ENCODE data around the gene LGALS8. TPM values are rescaled to one million over a fixed set of nuclear protein-coding genes. Genes with fewer than 3 reads are reported as not detected.

The LGALS8 gene
- total RNA-seq (ENCODE audit: unreplicated experiment), result 33.3 TPM
- long read RNA-seq, full-length matches to known transcripts, result 7 of 12 reads
- long read RNA-seq, partial matches to known transcripts, result 2 of 12 reads
- long read RNA-seq, other reads (novel, unspliced or antisense), result 3 of 12 reads

DNA sequence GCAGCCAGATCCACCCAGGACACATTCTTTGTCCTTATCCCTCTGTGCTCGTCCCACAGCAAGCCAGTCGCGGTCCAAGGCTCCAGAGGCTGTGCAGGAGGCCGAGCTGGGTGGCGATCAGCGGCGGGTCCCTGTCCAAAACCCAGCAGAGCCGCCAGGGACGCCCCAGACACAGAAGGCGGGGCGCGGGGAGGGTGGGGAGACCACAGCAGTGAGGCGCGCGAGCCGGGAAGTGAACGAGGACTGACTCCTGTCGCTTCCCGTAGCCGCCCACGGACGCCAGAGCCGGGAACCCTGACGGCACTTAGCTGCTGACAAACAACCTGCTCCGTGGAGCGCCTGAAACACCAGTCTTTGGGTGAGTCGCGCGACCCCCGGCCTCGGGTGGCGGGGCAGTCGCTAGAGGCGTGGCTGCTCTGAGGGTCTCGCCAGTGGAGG lies at the start of gene LGALS8:
Gene LGALS8 (plus strand): TSS at position 279 of the 438 bp plus-strand sequence. CDS start 2,089 bp downstream, outside the sequence.
- peak within 1 kb of the TSS; percentile 87 for H3K4me3 Mint-ChIP-seq (ENCODE audit: unreplicated experiment)
- H3K36me3 Mint-ChIP-seq (ENCODE audit: unreplicated experiment), result peaks cover 4% of the 10 kb centered on the region
- peak within 1 kb of the TSS; percentile 91 for H3K27ac Mint-ChIP-seq (ENCODE audit: unreplicated experiment)
- TF ChIP-seq, protein P1, sequence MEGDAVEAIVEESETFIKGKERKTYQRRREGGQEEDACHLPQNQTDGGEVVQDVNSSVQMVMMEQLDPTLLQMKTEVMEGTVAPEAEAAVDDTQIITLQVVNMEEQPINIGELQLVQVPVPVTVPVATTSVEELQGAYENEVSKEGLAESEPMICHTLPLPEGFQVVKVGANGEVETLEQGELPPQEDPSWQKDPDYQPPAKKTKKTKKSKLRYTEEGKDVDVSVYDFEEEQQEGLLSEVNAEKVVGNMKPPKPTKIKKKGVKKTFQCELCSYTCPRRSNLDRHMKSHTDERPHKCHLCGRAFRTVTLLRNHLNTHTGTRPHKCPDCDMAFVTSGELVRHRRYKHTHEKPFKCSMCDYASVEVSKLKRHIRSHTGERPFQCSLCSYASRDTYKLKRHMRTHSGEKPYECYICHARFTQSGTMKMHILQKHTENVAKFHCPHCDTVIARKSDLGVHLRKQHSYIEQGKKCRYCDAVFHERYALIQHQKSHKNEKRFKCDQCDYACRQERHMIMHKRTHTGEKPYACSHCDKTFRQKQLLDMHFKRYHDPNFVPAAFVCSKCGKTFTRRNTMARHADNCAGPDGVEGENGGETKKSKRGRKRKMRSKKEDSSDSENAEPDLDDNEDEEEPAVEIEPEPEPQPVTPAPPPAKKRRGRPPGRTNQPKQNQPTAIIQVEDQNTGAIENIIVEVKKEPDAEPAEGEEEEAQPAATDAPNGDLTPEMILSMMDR (IDR thresholded peaks at IDR 0.05; ENCODE audit: partially characterized antibody, unreplicated experiment), result no peak
- peaks cover 4% of the 10 kb centered on the region for H3K27me3 Mint-ChIP-seq (ENCODE audit: unreplicated experiment)
- peaks cover 16% of the 10 kb centered on the region for H3K4me1 Mint-ChIP-seq (ENCODE audit: low read depth, unreplicated experiment)
- H3K9me3 Mint-ChIP-seq (ENCODE audit: unreplicated experiment), result peaks cover 7% of the 10 kb centered on the region
- DNase-seq, result peak; percentile 76

DNA sequence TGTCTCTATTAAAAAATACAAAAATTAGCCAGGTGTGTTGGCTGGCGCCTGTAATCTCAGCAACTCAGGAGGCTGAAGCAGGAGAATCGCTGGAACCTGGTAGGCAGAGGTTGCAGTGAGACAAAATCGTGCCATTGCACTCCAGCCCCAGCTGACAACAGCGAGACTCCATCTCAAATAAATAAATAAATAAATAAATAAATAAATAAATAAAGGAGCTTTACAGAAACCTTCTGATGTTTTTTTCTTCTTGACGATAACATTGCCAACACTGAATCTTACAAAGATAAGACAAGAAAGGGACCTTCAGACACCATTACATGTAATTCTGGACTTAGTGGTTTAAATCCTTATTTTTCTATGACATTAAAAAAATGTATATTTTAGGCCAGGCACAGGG lies 47.8 kb upstream of the LGALS8 start:
- no peaks in the 10 kb centered on the region for H3K36me3 Mint-ChIP-seq (ENCODE audit: unreplicated experiment)
- no peak overlapping the region for H3K27ac Mint-ChIP-seq (ENCODE audit: unreplicated experiment)
- no peak overlapping the region for H3K4me3 Mint-ChIP-seq (ENCODE audit: unreplicated experiment)
- no peaks in the 10 kb centered on the region for H3K4me1 Mint-ChIP-seq (ENCODE audit: low read depth, unreplicated experiment)
- TF ChIP-seq, protein P1 (IDR thresholded peaks at IDR 0.05; ENCODE audit: partially characterized antibody, unreplicated experiment), result no peak
- H3K9me3 Mint-ChIP-seq (ENCODE audit: unreplicated experiment), result peaks cover 3% of the 10 kb centered on the region
- H3K27me3 Mint-ChIP-seq (ENCODE audit: unreplicated experiment), result no peaks in the 10 kb centered on the region
- no peak for DNase-seq

DNA sequence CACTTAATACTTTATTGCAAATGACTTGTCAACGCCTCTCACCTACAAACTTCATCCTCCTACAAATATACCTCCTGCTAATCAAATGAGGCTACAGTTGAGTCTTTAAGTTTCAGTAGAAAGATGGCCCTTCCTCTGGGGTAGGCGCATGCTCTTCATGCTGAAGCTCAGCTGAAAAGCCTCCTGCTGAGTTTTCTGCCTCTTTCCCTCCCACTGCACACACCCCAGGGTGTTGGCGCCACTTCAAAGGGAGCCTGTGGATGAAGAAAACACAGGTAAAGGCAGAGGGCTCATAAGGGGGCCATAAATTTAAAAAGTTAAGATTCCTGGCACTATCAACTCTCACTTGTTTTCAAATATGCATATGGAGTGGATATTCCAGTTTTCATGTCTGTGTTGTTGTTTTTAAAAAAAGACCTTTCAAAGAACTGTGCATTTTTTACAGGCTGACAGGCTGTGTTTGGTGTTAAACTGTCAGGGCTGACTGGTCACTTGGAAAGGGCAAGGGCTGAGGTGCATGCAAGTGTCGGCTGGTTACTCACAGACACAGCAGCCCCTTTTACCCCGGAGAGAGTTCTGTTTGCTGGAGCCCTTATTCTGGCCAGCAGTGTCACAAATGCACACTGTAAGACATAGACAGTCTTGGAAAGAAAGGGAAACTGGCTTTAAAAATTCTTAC lies 42.9 kb upstream of the LGALS8 start:
- H3K4me1 Mint-ChIP-seq (ENCODE audit: low read depth, unreplicated experiment), result no peaks in the 10 kb centered on the region

DNA sequence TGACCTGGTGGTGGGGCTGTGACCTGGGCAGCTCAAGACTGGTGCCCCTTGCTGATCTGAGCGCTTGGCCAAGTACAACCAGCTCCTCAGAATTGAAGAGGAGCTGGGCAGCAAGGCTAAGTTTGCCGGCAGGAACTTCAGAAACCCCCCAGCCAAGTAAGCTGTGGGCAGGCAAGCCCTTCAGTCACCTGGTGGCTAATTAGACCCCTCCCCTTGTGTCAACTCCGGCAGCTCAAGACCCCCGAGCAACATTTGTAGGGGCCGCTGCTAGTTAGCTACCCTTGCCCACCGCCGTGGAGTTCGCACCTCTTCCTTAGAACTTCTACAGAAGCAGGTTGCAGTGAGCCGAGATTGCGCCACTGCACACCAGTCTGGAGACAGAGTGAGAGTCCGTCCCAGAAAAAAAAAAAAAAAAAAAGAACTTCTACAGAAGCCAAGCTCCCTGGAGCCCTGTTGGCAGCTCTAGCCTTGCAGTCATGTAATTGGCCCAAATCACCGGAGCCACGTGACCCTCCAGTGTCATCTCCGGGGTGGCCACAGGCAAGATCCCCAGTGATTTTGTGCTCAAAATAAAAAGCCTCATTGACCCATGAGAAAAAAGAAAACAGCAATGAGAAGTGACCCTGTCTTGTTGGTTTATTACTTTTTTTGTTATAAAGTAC lies 39.3 kb upstream of the LGALS8 start:
- TF ChIP-seq, protein P1 (IDR thresholded peaks at IDR 0.05; ENCODE audit: partially characterized antibody, unreplicated experiment), result no peak
- Mint-ChIP-seq H3K4me1 (ENCODE audit: low read depth, unreplicated experiment) (no peaks in the 10 kb centered on the region), H3K36me3 (ENCODE audit: unreplicated experiment) (peaks cover 5% of the 10 kb centered on the region), H3K27ac (ENCODE audit: unreplicated experiment) (no peak overlapping the region), H3K27me3 (ENCODE audit: unreplicated experiment) (no peaks in the 10 kb centered on the region), H3K4me3 (ENCODE audit: unreplicated experiment) (no peak overlapping the region), H3K9me3 (ENCODE audit: unreplicated experiment) (peaks cover 2% of the 10 kb centered on the region)
- DNase-seq, result no peak

More for the DNA sequence above, 42.9 kb upstream of the LGALS8 start:
- peaks cover 5% of the 10 kb centered on the region for H3K36me3 Mint-ChIP-seq (ENCODE audit: unreplicated experiment)
- H3K4me3 Mint-ChIP-seq (ENCODE audit: unreplicated experiment), result no peak overlapping the region
- H3K9me3 Mint-ChIP-seq (ENCODE audit: unreplicated experiment), result peaks cover 2% of the 10 kb centered on the region
- H3K27me3 Mint-ChIP-seq (ENCODE audit: unreplicated experiment), result no peaks in the 10 kb centered on the region
- TF ChIP-seq, protein P1 (IDR thresholded peaks at IDR 0.05; ENCODE audit: partially characterized antibody, unreplicated experiment), result no peak
- no peak overlapping the region for H3K27ac Mint-ChIP-seq (ENCODE audit: unreplicated experiment)
- DNase-seq, result no peak

All from glutamatergic neuron (in vitro differentiated cells).